Stimulated activated naive B cell treated with anti-CD40 and anti-IgM and Interleukin-4, amounts not matched to agents 10 μg/mL and 1 μg/mL and 100 μg/mL, for 72 hours (primary cell): ENCODE results near the gene ODAD2.

ENCODE experiments used
- ATAC-seq, 2 donors: fragments of 150-1000 bp; cut with Tn5 transposase; replicated peaks; 2 replicates each; pipeline ENCODE4 v1.10.0; 2021; ENCODE audit warnings: moderate library complexity in 1 of 2
- DNase-seq: peaks from one replicate; pipeline ENCODE4 v3.0.0; 2021
- H3K27ac Mint-ChIP-seq: one replicate; pipeline ENCODE4 v1.8.0; 2022; ENCODE audit warnings: mild to moderate bottlenecking, mixed read lengths
- H3K27me3 Mint-ChIP-seq, 2 donors: one replicate each; pipeline ENCODE4 v1.8.0; 2022; ENCODE audit warnings: mixed read lengths in 2 of 2
- H3K36me3 Mint-ChIP-seq, 2 donors: one replicate each; pipeline ENCODE4 v1.8.0; 2022; ENCODE audit warnings: mixed read lengths in 2 of 2, mild to moderate bottlenecking in 1 of 2
- H3K4me1 Mint-ChIP-seq, 2 donors: one replicate each; pipeline ENCODE4 v1.8.0; 2022; ENCODE audit warnings: mixed read lengths in 2 of 2, mild to moderate bottlenecking in 1 of 2
- H3K4me3 Mint-ChIP-seq, 2 donors: one replicate each; pipeline ENCODE4 v1.8.0; 2022; ENCODE audit warnings: mild to moderate bottlenecking in 2 of 2, mixed read lengths in 2 of 2, moderate library complexity in 1 of 2
- H3K9me3 Mint-ChIP-seq, 2 donors: one replicate each; pipeline ENCODE4 v1.8.0; 2022; ENCODE audit warnings: mixed read lengths in 2 of 2, mild to moderate bottlenecking in 1 of 2

Gene ODAD2

GRCh38 chr10:27804136-27804535 is 194.7 kb downstream of the ODAD2 start:
- H3K4me1 Mint-ChIP-seq, result no peaks in the 10 kb centered on the region
- DNase-seq, result no peak
- peaks cover 9 to 23% of the 10 kb centered on the region in 2 donors for H3K27me3 Mint-ChIP-seq
- no peak overlapping the region for H3K4me3 Mint-ChIP-seq
- H3K9me3 Mint-ChIP-seq, result peaks cover 0 to 2% of the 10 kb centered on the region in 2 donors
- no peaks in the 10 kb centered on the region for H3K36me3 Mint-ChIP-seq
- no peak overlapping the region for H3K27ac Mint-ChIP-seq
- ATAC-seq, result no peak

GRCh38 chr10:27801171-27801785 is 197.6 kb downstream of the ODAD2 start:
- DNase-seq, result no peak
- H3K27me3 Mint-ChIP-seq, result peaks cover 13 to 30% of the 10 kb centered on the region in 2 donors
- H3K4me1 Mint-ChIP-seq, result no peaks in the 10 kb centered on the region
- no peak overlapping the region for H3K27ac Mint-ChIP-seq
- H3K36me3 Mint-ChIP-seq, result no peaks in the 10 kb centered on the region
- no peaks in the 10 kb centered on the region for H3K9me3 Mint-ChIP-seq
- H3K4me3 Mint-ChIP-seq, result no peak overlapping the region
- no peak for ATAC-seq

GRCh38 chr10:27799046-27799445 is 199.8 kb downstream of the ODAD2 start:
- no peak for DNase-seq
- Mint-ChIP-seq H3K4me3 (no peak overlapping the region), H3K36me3 (no peaks in the 10 kb centered on the region), H3K27me3 (peaks cover 7 to 25% of the 10 kb centered on the region in 2 donors), H3K27ac (no peak overlapping the region), H3K9me3 (peaks cover 2 to 4% of the 10 kb centered on the region in 2 donors), H3K4me1 (no peaks in the 10 kb centered on the region)
- no peak for ATAC-seq

GRCh38 chr10:27794157-27794556 is 204.7 kb downstream of the ODAD2 start:
- Mint-ChIP-seq H3K4me3 (no peak overlapping the region), H3K4me1 (no peaks in the 10 kb centered on the region), H3K27me3 (peaks cover 25 to 37% of the 10 kb centered on the region in 2 donors), H3K36me3 (no peaks in the 10 kb centered on the region), H3K9me3 (peaks cover 3 to 4% of the 10 kb centered on the region in 2 donors), H3K27ac (no peak overlapping the region)
- ATAC-seq (no peak), DNase-seq (no peak)

GRCh38 chr10:27792216-27792615 is 206.7 kb downstream of the ODAD2 start:
- H3K4me1 Mint-ChIP-seq, result no peaks in the 10 kb centered on the region
- H3K27ac Mint-ChIP-seq, result no peak overlapping the region
- H3K36me3 Mint-ChIP-seq, result no peaks in the 10 kb centered on the region
- H3K4me3 Mint-ChIP-seq, result no peak overlapping the region
- peaks cover 22 to 36% of the 10 kb centered on the region in 2 donors for H3K27me3 Mint-ChIP-seq
- H3K9me3 Mint-ChIP-seq, result peaks cover 3 to 4% of the 10 kb centered on the region in 2 donors
- ATAC-seq (no peak), DNase-seq (no peak)

GRCh38 chr10:27784272-27784671 is 214.6 kb downstream of the ODAD2 start:
- Mint-ChIP-seq H3K9me3 (peaks cover 9 to 11% of the 10 kb centered on the region in 2 donors), H3K27ac (no peak overlapping the region), H3K36me3 (no peaks in the 10 kb centered on the region), H3K4me1 (no peaks in the 10 kb centered on the region), H3K27me3 (peaks cover 6 to 31% of the 10 kb centered on the region in 2 donors), H3K4me3 (no peak overlapping the region)
- no peak for DNase-seq
- no peak for ATAC-seq

GRCh38 chr10:27783660-27784059 is 215.2 kb downstream of the ODAD2 start:
- H3K36me3 Mint-ChIP-seq, result no peaks in the 10 kb centered on the region
- H3K4me3 Mint-ChIP-seq, result no peak overlapping the region
- H3K9me3 Mint-ChIP-seq, result peaks cover 9 to 11% of the 10 kb centered on the region in 2 donors
- ATAC-seq (peak; percentile 73 to 77), DNase-seq (no peak)
- H3K27me3 Mint-ChIP-seq, result peaks cover 6 to 31% of the 10 kb centered on the region in 2 donors
- H3K27ac Mint-ChIP-seq, result no peak overlapping the region
- H3K4me1 Mint-ChIP-seq, result no peaks in the 10 kb centered on the region

GRCh38 chr10:27779462-27780015 is 219.3 kb downstream of the ODAD2 start:
- Mint-ChIP-seq H3K27ac (no peak overlapping the region), H3K27me3 (peaks cover 28 to 49% of the 10 kb centered on the region in 2 donors), H3K4me1 (no peaks in the 10 kb centered on the region), H3K36me3 (no peaks in the 10 kb centered on the region), H3K9me3 (peaks cover 9 to 11% of the 10 kb centered on the region in 2 donors), H3K4me3 (no peak overlapping the region)
- ATAC-seq (no peak), DNase-seq (no peak)

- Mint-ChIP-seq H3K4me3 (no peak overlapping the region), H3K27ac (no peak overlapping the region), H3K9me3 (peaks cover 0 to 3% of the 10 kb centered on the region in 2 donors), H3K4me1 (no peaks in the 10 kb centered on the region), H3K27me3 (peaks cover 44 to 65% of the 10 kb centered on the region in 2 donors), H3K36me3 (no peaks in the 10 kb centered on the region)
- DNase-seq (no peak), ATAC-seq (no peak)
Observed at GRCh38 chr10:27774831-27775230, 224.0 kb downstream of the ODAD2 start.

GRCh38 chr10:27771231-27771630 is 227.6 kb downstream of the ODAD2 start:
- DNase-seq (no peak), ATAC-seq (peak in 1 of 2 donors; percentile 23)
- Mint-ChIP-seq H3K36me3 (no peaks in the 10 kb centered on the region), H3K4me1 (no peaks in the 10 kb centered on the region), H3K4me3 (no peak overlapping the region), H3K27me3 (peaks cover 41 to 48% of the 10 kb centered on the region in 2 donors), H3K9me3 (peaks cover 0 to 3% of the 10 kb centered on the region in 2 donors), H3K27ac (no peak overlapping the region)

- Mint-ChIP-seq H3K27me3 (peaks cover 38 to 41% of the 10 kb centered on the region in 2 donors), H3K27ac (no peak overlapping the region), H3K36me3 (no peaks in the 10 kb centered on the region), H3K4me3 (no peak overlapping the region), H3K4me1 (no peaks in the 10 kb centered on the region), H3K9me3 (peaks cover 0 to 3% of the 10 kb centered on the region in 2 donors)
- DNase-seq (no peak), ATAC-seq (no peak)
Observed at GRCh38 chr10:27770181-27770580, 228.7 kb downstream of the ODAD2 start.
